ENCODE results near the gene TTLL11.
A peak's percentile ranks its signal among the peaks of the same experiment; 100 is the strongest.
"Not testable (repeated sequence)": the region's sequence is repeated elsewhere in the genome, so short reads cannot be mapped to it uniquely, and the experiment has no call there.

TTLL11 gene

DNA sequence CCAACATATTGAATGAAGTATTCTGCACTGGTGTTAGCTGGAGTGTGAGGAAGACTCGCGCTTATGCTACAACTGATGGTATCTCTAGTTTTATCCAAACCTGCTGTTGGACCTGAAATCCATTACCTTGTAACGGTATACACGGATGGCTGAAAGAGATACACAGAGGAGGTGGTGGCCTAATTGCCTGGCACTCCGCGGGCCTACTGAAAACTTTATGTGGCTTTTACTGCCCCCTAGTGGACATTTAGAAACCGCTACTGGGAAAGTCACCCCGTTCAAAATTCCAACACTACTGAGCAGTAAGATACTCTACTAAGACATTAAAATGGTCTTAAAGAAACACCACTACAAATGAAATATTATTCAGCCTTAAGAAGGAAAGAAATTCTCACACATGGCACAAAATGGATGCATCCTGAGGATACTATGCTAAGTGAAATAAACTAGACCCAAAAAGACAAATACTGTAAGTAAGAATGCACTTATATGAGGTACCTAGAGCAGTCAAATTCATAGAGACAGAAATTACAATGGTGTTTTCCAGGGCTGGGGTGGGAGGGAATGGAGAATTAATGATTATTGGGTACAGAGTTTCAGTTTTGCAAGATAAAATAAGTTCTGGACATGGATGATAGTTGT is 100.4 kb downstream of the TTLL11 start:
- in situ Hi-C loops (cut with MboI; ENCODE audit: low pct_unique_long_range_greater_than_20kb, low sequenced_read_pairs), result loop anchor here (10.0 kb wide), 1 partner anchor 448 kb away; no protein-coding TSS in a partner anchor
- peak; percentile 77 for DNase-seq

DNA sequence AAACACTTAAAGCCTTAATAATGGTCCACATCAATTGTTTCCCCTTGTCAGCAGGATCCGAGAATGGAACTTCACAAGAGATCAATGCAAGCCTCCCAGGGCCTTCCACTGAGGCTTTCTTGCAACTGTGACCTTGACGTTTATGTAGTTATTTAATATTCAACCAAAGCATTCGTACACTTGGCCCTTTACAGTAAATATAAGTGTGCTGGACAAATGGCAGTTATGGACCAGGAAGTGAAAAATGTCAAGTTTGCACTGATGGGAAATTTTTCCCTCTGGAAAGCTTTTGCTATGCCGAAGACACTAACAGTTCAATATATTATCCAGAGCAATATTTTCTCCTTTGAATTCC is 101.8 kb downstream of the TTLL11 start:
- in situ Hi-C loops (cut with MboI; ENCODE audit: low pct_unique_long_range_greater_than_20kb, low sequenced_read_pairs), result loop anchor here (10.0 kb wide), 1 partner anchor 446 kb away; no protein-coding TSS in a partner anchor
- no peak for DNase-seq

DNA sequence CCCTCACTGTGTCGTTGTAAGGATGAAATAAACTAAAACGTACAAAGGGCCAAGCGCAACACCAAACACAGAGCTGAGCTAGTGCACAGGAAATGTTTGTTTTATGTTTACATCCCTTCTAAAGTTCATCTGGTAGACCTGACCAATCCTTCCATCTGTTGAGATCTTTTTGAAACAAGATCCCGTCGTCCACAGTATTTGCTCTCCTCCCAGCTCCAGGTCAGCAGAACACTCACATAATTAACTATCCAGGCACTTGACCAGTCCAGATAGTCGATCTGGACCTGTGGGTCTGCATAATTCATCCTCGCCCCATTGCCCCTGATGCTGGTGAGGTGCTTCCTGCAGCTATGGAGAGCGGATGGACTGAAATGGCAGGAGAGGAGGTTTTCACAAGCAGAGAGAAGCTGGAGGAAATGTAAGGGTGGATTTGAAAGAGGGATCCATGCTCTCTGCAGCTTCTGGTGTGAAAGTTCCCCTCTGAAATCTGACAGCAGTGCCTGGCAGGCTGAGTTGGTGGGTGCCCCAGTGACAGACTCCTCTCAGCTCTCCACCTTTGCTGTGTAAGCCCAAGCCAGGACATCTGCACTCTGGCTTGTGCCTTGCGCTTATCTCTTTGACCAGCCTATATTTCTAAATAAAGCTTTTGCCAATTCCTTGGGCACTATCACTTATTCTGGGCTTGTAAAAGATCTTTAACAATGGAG is 102.4 kb downstream of the TTLL11 start:
- in situ Hi-C loops (cut with MboI; ENCODE audit: low pct_unique_long_range_greater_than_20kb, low sequenced_read_pairs), result loop anchor here (10.0 kb wide), 1 partner anchor 446 kb away; no protein-coding TSS in a partner anchor

DNA sequence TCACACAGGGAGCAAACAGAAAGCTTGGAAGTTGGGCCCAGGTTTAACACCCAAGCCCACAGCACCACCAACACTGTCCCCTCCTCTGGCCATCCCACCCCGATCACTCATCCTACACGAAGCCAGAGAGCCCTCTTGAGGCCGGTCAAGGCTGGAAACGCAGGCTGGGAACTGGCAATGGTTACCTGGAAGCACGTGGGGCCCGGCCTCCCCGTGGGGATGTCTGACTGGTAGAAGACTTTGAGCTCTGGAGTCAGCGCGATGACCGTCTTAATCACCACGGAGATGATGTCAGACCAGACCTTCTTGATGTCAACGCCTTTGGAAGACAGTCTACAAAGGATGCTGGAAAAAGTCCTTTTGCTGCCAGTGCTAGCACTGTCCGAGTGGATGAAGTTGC is 104.1 kb downstream of the TTLL11 start:
- no peak for DNase-seq
- in situ Hi-C loops (cut with MboI; ENCODE audit: low pct_unique_long_range_greater_than_20kb, low sequenced_read_pairs), result no loop called here

More for the DNA sequence above, 102.4 kb downstream of the TTLL11 start:
- no peak for DNase-seq

DNA sequence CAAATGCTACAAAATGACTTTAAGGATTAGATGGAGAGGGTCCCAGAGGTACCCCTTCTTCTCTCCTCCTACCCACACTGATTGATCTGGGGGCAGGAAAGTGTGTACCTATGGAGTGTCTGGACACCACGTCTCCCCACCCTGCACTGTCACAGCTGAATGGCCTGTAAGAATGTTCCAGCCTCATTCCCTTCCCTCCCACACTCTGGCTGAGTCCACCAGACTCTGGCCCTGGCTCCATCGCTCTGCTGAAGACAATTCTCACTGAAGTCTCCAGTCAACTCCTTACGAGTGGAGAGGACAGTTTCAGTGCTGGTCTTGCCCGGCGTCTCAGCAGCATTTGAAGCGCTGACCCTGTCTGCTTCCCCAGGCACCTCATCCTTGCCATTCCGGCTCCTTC is 105.8 kb downstream of the TTLL11 start:
- no peak for DNase-seq
- in situ Hi-C loops (cut with MboI; ENCODE audit: low pct_unique_long_range_greater_than_20kb, low sequenced_read_pairs), result no loop called here

DNA sequence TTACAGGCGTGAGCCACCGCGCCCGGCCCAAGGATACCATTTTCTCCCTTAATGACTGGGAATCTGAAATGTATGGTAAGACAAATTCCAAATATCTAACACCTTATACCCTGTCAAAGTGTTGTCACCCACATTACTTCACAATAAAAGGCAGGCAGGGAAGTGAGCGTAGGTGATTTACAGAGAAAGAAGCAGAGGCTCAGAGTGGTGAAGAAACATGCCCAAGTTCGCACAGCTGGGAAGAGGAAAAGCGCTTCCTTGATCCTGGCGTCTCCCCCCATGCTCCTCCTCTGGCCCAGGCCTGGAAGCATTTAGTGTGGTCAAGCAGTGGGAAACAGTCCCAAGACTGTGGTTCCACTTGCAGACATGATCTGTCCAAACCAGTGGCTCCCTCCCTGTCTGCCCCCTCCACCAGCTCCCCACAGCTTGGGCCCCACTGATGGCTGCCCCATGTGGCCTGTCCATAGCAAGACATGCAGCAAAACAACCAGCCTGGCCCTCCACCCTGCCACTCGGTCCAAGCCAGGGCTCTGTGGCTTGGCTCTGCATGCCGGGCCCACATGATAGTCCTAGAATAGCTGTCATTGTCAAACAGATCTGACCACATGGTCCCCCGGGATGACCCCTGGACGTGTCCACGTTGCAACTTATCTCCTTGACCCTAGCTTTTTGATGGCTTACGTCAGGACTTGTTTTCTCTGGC is 107.2 kb downstream of the TTLL11 start:
- no peak for DNase-seq
- in situ Hi-C loops (cut with MboI; ENCODE audit: low pct_unique_long_range_greater_than_20kb, low sequenced_read_pairs), result no loop called here

DNA sequence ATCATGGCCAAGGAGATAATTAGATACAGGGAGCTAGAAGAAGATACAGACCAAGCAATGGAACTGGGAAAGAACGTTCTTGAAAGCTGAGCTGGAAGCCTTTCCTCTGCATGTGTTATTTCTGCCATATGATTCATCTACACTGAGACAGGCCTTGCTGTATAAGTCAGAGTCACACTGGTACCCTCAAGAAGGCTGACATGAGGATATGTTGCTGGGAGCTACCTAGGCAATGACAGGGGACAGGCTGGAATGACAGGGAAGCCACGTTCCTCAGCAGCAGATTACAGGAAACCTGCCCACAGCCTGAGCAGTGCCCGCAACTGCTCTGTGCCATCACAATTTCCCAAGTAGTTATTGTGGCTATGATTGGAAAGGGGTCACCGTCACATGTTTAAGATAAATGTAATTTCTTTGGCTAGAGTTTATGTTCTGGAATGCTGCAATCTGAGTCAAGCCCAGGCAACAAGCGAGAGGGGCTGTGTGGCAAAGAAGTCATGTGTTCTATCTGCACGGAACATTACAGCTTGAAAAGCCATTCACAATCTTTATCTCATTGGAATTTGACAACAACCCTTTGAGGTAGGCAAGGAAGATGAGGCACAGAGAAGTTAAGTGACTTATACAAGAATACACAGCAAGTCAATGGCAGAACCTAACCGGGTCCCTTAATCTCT is 108.2 kb downstream of the TTLL11 start:
- no peak for DNase-seq
- in situ Hi-C loops (cut with MboI; ENCODE audit: low pct_unique_long_range_greater_than_20kb, low sequenced_read_pairs), result no loop called here

DNA sequence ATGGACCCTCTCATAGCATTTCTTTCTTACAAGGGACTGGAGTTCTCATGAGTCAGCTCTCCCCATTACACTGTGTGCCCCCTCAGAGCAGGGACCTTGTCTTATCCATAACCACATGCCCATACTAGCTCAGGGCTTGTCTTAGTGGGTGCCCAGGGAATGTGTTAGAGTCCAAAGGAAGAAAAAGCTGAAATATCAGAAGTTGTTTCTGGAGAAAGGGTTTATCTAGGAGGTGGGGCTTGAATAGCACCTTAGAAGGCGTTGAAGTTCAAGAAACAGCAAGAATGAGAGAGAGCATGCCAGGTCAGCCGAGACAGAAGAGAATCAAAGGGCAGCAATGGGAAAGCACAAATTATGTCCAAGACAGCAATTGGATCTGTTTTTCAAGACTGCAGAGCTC is 109.4 kb downstream of the TTLL11 start:
- in situ Hi-C loops (cut with MboI; ENCODE audit: low pct_unique_long_range_greater_than_20kb, low sequenced_read_pairs), result no loop called here

DNA sequence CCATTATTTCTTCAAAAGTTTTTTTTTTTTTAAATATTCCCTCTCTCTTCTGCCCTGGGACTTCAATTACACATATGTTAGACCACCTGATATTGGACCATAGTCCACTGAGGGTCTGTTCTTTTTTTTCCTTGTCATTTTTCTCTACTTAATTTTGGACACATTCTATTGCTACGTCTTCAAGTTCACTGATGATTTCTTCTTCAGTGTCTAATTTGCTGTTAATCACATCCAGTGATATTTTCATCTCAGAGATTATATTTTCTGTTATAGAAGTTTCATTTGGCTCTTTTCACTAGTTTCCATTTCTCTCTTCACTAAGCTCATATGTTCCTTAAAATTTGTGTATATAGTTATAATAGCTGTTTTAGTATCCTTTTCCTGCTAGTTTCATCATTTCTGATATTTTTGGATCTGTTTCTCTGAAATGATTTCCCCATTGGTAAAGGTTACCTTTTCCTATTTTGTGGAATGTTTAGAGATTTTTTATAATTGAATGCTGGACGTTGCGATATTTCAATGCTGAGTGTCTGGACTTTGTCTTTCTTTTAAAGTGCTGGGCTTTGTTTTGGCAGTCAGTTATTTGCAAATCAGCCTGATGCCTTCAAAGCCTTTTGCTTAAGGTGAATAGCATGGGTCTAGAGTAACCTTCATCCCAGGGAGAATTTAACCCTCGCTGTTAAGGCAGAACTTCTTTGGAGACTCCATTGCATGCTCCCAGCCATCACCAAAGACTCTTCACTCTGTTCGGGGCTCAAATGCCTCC is 111.8 kb downstream of the TTLL11 start:
- DNase-seq, result no peak
- in situ Hi-C loops (cut with MboI; ENCODE audit: low pct_unique_long_range_greater_than_20kb, low sequenced_read_pairs), result no loop called here

More for the DNA sequence above, 109.4 kb downstream of the TTLL11 start:
- DNase-seq, result no peak

DNA sequence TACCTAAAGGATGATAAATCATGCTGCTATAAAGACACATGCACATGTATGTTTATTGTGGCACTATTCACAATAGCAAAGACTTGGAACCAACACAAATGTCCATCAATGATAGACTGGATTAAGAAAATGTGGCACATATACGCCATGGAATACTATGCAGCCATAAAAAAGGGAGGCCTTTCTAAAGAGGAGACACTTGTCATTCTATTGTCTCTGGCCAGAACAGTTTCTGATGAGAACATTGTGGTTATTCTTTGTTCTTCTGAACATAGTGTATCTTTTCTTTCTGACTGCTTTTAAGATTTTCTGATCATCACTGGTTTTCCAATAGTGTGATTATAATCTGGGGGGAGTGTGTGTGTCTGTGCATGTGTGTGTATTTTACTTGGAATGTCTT is 112.4 kb downstream of the TTLL11 start:
- in situ Hi-C loops (cut with MboI; ENCODE audit: low pct_unique_long_range_greater_than_20kb, low sequenced_read_pairs); DNase-seq: not testable (repeated sequence)

DNA sequence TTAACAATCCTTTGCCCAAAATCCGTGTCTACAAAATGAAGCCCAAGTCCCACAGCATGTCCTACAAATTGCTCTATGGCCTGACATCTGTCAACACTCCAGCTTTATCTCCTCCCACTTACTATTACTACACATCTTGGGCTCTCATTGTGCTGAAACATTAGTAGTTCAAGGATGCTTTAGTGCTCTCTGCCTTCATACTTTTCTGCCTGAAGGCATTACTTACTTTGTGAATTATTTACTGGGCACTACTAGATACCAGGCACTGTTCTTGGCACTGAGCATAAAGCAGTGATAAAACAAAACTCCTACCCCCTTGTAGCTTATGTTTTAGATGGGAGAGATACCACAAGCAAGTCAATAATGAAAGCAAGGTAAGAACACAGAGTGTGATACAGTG is 113.4 kb downstream of the TTLL11 start:
- in situ Hi-C loops (cut with MboI; ENCODE audit: low pct_unique_long_range_greater_than_20kb, low sequenced_read_pairs), result no loop called here
- DNase-seq, result no peak

DNA sequence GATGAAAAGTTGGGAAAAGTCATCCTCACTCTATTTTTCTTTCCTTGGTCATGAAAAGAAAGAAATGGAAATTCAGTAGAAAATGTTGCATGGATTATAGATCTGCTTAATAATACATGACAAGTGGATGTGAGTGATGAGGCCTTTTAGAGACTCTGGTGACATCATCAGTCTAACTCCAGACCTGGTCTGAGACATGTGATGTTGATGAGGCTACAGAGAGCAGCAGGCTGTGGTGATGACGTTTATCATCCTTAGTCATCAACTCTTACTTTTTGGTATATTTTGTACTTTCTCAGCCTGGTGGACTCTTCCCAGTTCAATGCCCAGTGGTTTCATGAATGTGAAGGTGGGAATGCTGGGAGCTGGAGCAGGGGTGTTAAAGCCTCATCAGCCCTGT is 116.4 kb downstream of the TTLL11 start:
- DNase-seq, result no peak
- in situ Hi-C loops (cut with MboI; ENCODE audit: low pct_unique_long_range_greater_than_20kb, low sequenced_read_pairs), result no loop called here

DNA sequence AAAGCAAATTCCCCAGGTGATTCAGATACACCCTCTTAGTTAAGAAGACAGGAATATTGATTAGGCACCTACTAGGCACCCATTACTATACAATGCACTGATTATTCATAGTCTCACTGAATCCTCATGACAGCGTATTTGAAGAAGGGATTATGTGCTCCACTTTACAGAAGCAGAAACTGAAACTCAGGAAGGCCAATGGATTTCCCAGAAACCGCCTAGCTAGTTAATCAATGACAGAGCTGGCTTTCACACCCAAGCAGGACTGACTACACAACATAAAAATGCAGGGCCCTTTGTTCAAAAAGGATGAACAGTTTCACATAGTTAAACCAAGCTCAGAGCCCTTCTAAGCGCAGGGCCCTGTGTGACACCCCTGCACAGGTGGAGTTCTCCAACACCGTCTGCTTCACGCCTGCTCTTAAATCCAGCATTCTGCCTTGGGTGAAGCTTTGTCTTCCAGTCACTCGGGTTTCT is 117.3 kb downstream of the TTLL11 start:
- in situ Hi-C loops (cut with MboI; ENCODE audit: low pct_unique_long_range_greater_than_20kb, low sequenced_read_pairs), result no loop called here
- no peak for DNase-seq

DNA sequence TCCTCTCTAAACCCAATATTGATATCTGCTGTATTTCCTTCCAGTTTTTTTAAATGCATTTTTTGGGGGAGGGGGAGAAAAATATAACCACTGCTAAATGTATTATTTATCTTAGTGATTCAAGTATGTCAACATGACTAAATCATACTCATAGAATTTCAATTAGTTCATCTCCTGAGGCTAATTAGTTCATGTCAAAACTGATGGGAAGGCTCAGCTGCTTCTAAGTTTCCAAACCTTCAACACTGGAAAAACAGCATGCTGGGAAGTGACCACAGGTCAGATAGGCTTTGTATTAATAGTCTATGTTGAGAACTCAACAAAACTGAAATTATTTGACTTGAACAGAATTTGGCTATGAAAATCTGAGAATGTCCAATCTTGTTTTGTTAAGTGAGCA is 118.7 kb downstream of the TTLL11 start:
- no peak for DNase-seq
- in situ Hi-C loops (cut with MboI; ENCODE audit: low pct_unique_long_range_greater_than_20kb, low sequenced_read_pairs), result no loop called here

DNA sequence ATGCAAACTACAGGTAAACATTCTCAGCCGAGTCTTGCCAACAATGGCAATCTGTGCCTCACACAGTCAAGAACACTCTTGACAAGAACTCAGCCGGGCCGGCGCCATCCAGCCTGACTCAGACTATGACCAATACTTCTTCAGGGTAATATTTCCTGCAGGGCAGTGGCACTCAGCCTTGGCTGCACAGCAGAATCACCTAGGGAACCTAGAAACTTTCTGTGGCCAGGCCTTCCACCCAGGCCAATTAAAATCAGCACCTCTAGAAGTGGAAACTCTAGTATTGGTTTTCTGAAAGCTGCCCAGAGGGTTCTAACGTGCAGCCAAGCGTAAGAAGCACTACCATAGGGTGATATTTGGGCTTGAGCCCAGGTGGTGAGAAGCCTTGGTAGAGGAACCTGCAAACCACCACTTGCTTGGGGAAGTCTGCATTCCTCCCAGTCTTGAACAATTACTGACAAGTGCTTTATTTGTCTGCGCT is 120.6 kb downstream of the TTLL11 start:
- DNase-seq, result no peak
- in situ Hi-C loops (cut with MboI; ENCODE audit: low pct_unique_long_range_greater_than_20kb, low sequenced_read_pairs), result no loop called here

DNA sequence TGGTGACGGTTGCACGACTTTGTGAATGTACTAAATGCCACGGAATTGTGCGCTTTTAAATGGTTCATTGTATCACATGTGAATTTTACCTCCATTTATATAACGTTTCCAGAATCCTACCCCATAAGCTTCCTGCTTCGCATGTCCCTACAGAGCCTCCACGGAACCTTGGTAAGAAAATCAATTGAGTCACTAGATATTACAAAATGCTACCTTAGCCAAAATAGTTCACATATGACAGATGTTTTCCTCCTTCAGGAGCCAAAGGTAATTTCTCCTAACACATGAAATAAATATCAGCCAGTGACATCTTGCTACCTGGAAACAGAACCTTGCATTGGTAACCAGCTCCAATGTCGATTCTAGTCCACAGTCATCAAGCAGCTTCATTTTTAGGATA is 125.1 kb downstream of the TTLL11 start:
- in situ Hi-C loops (cut with MboI; ENCODE audit: low pct_unique_long_range_greater_than_20kb, low sequenced_read_pairs), result no loop called here
- no peak for DNase-seq

DNA sequence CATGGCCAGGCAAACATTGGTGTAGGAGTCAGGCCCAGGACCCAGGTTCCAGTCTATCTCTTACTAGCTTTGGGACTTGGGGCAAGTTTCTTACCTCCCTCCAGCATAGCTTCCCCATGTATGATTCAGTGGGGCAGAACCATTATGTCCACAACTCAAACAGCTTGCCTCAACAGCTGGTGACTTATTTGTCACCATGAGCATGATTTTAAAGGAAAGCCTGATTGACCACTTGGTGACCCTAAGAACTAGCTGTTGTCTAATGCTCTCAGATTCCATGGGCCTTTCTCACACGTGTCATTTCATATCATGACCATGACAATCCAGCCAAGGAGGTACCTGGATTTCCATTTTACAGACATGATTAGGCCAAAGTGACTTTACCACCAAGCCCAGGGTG is 126.4 kb downstream of the TTLL11 start:
- DNase-seq, result no peak
- in situ Hi-C loops (cut with MboI; ENCODE audit: low pct_unique_long_range_greater_than_20kb, low sequenced_read_pairs), result no loop called here

DNA sequence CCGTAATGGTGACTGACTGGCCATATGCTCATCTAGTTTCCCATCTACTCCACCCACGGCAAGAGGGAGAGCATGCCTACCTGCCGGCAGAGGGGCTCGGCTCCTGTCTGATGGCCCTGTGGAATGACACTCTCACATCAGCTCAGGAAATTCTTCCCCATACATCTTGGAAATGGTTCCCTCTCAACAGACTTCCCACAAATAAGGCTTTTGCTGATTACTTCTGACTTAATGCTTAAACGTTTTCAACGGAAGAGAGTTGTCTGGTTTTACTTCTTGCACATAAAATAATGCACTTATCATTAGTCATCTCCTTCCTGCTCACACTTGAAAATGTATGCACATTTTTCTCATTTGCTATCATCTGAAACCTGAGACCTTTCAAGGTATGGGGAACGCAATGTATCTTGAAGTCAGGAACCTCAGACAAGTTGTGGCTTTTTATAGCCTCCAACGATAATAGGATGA is 129.5 kb downstream of the TTLL11 start:
- in situ Hi-C loops (cut with MboI; ENCODE audit: low pct_unique_long_range_greater_than_20kb, low sequenced_read_pairs), result no loop called here
- peak; percentile 41 for DNase-seq

DNA sequence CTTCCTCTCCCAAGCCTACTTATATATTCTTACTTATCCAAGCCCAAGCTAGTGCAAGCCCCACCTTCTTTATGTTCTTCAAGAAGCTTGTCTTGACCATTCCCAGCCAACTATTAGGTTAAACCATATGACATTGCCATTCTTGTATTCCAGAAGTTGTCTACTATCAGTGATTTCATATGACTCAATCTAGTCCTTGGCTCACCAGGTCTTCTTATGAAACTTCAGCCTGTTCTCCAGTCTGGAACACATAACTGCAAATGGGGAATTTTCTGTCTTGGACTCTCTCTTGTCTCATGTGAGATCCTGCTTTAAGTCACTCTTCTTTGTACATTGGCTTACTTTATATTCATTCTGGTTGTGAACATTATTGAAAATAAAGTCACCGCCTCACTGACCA is 130.7 kb downstream of the TTLL11 start:
- no peak for DNase-seq
- in situ Hi-C loops (cut with MboI; ENCODE audit: low pct_unique_long_range_greater_than_20kb, low sequenced_read_pairs), result no loop called here
